ENCODE results near the gene BCL2L12.

DNA sequence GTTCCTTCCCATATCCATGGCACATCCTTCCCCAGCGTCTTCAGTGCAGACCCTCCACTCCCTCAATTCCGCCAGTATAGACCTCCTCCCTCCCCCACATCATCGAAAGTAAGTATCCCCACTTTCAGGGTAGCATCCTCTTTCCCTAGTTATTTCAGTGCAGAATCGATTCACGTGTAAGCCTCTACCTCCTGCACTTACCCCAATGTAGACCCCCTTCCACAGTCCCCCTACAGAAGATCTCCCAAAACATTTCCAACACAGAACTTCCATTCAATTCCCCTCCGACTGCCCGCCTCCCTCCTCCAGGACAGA lies 740 bp upstream of the BCL2L12 start:
- TF ChIP-seq CTCF (IDR thresholded peaks at IDR 0.05) (no peak), EZH2 (IDR thresholded peaks at IDR 0.05; ENCODE audit: borderline replicate concordance, insufficient read depth, low read depth, low read length, poor library complexity, severe bottlenecking) (no peak)

All from B cell (primary cell).